ENCODE measurements around the gene BLOC1S4.

- TF ChIP-seq, protein P1, sequence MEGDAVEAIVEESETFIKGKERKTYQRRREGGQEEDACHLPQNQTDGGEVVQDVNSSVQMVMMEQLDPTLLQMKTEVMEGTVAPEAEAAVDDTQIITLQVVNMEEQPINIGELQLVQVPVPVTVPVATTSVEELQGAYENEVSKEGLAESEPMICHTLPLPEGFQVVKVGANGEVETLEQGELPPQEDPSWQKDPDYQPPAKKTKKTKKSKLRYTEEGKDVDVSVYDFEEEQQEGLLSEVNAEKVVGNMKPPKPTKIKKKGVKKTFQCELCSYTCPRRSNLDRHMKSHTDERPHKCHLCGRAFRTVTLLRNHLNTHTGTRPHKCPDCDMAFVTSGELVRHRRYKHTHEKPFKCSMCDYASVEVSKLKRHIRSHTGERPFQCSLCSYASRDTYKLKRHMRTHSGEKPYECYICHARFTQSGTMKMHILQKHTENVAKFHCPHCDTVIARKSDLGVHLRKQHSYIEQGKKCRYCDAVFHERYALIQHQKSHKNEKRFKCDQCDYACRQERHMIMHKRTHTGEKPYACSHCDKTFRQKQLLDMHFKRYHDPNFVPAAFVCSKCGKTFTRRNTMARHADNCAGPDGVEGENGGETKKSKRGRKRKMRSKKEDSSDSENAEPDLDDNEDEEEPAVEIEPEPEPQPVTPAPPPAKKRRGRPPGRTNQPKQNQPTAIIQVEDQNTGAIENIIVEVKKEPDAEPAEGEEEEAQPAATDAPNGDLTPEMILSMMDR (IDR thresholded peaks at IDR 0.05): no peak
- no peak for TF ChIP-seq POLR2A (IDR thresholded peaks at IDR 0.05)
Observed at GRCh38 chr4:6761649-6762615, 46.0 kb downstream of the BLOC1S4 start.

All from upper lobe of left lung (tissue), 4 donors.